Neuronal stem cell (in vitro differentiated cells): ENCODE results near the gene ESYT1.

Experiments
- DNase-seq: peaks from one replicate; pipeline ENCODE4 v3.0.0-alpha.2; 2013; ENCODE audit warnings: low spot score
- H2AFZ ChIP-seq: one replicate; pipeline ENCODE4 v1.6.1; 2013; ENCODE audit warnings: mild to moderate bottlenecking, low read length, inconsistent platforms
- H2AK5ac ChIP-seq: 2 replicates; pipeline ENCODE4 v1.6.1; 2013; ENCODE audit warnings: low read depth, mild to moderate bottlenecking, inconsistent platforms, low read length, moderate library complexity, mixed read lengths
- H2BK120ac ChIP-seq: 2 replicates; pipeline ENCODE4 v1.6.1; 2013; ENCODE audit warnings: low read depth, mild to moderate bottlenecking, inconsistent platforms, low read length, moderate library complexity, mixed read lengths
- H2BK12ac ChIP-seq: one replicate; pipeline ENCODE4 v1.6.1; 2013; ENCODE audit warnings: low read length, inconsistent platforms
- H2BK15ac ChIP-seq: 2 replicates; pipeline ENCODE4 v1.6.1; 2013; ENCODE audit warnings: mild to moderate bottlenecking, low read length, inconsistent platforms, mixed read lengths
- H2BK5ac ChIP-seq: one replicate; pipeline ENCODE4 v1.6.1; 2013; ENCODE audit warnings: inconsistent platforms, mild to moderate bottlenecking, low read length, moderate library complexity
- H3K14ac ChIP-seq: one replicate; pipeline ENCODE4 v1.6.1; 2013; ENCODE audit warnings: low read length, inconsistent platforms
- H3K18ac ChIP-seq: 2 replicates; pipeline ENCODE4 v1.6.1; 2013; ENCODE audit warnings: low read length, inconsistent platforms
- H3K23ac ChIP-seq: 2 replicates; pipeline ENCODE4 v1.6.1; 2013; ENCODE audit warnings: low read depth, mild to moderate bottlenecking, mixed read lengths, low read length, inconsistent platforms; ENCODE audit not compliant: poor library complexity
- H3K27ac ChIP-seq: replicated peaks from 3 replicates; pipeline ENCODE4 v1.5.1; 2013; ENCODE audit warnings: low read length, inconsistent platforms
- H3K27me3 ChIP-seq, 3 experiments: 2 replicates each; pipeline ENCODE4 v1.6.1; 2013; ENCODE audit warnings: low read length in 3 of 3, mild to moderate bottlenecking in 2 of 3, inconsistent platforms in 1 of 3, low read depth in 1 of 3, mixed read lengths in 1 of 3, moderate library complexity in 1 of 3; ENCODE audit not compliant: control insufficient read depth in 3 of 3, insufficient read depth in 3 of 3
- H3K36me3 ChIP-seq, 2 donors: replicated peaks in 1 of 2; 2 replicates each; pipeline ENCODE4 v1.6.1; 2013; ENCODE audit warnings: low read length in 2 of 2; ENCODE audit not compliant: control insufficient read depth in 2 of 2, insufficient read depth in 2 of 2
- H3K4ac ChIP-seq: 2 replicates; pipeline ENCODE4 v1.6.1; 2013; ENCODE audit warnings: inconsistent platforms, mild to moderate bottlenecking, low read length, moderate library complexity
- H3K4me1 ChIP-seq, 2 donors: 1 replicate in 1 of 2; 2 replicates in 1 of 2; pipeline ENCODE4 v1.6.1; 2013; ENCODE audit warnings: low read length in 2 of 2, low read depth in 1 of 2; ENCODE audit not compliant: control insufficient read depth in 2 of 2, insufficient read depth in 1 of 2
- H3K4me2 ChIP-seq: one replicate; pipeline ENCODE4 v1.6.1; 2013; ENCODE audit warnings: mild to moderate bottlenecking, low read length, inconsistent platforms; ENCODE audit not compliant: insufficient read depth, poor library complexity, severe bottlenecking
- H3K4me3 ChIP-seq, 2 donors: 2 replicates each; pipeline ENCODE4 v1.5.1; 2013; ENCODE audit warnings: low read length in 2 of 2, mild to moderate bottlenecking in 2 of 2, inconsistent platforms in 1 of 2, moderate library complexity in 1 of 2
- H3K79me1 ChIP-seq: one replicate; pipeline ENCODE4 v1.6.1; 2013; ENCODE audit warnings: low read depth, mild to moderate bottlenecking, inconsistent platforms, low read length, moderate library complexity
- H3K9ac ChIP-seq: one replicate; pipeline ENCODE4 v1.6.1; 2013; ENCODE audit warnings: mild to moderate bottlenecking, low read depth, low read length, inconsistent platforms; ENCODE audit not compliant: poor library complexity
- H3K9me3 ChIP-seq, 2 donors: replicated peaks in 1 of 2; 2 replicates each; pipeline versions ENCODE3 to v1.6.1; 2013; ENCODE audit warnings: low read length in 2 of 2, mild to moderate bottlenecking in 2 of 2, inconsistent platforms in 1 of 2, low read depth in 1 of 2, mixed read lengths in 1 of 2, moderate library complexity in 1 of 2; ENCODE audit not compliant: control insufficient read depth in 2 of 2, insufficient read depth in 1 of 2
- H4K8ac ChIP-seq: one replicate; pipeline ENCODE4 v1.6.1; 2013; ENCODE audit warnings: low read depth, mild to moderate bottlenecking, inconsistent platforms, low read length, moderate library complexity
- H4K91ac ChIP-seq: one replicate; pipeline ENCODE4 v1.6.1; 2013; ENCODE audit warnings: low read length, low read depth, mild to moderate bottlenecking, inconsistent platforms; ENCODE audit not compliant: poor library complexity
- WGBS, 2 donors: extraction: QIAGEN DNeasy Blood & Tissue Kit; methylation state at CpG; one replicate each; pipeline ENCODE4 v1.1.7; 2013; ENCODE audit warnings: missing lambda C conversion rate in 2 of 2, mixed read lengths in 1 of 2; ENCODE audit not compliant: insufficient read length in 2 of 2, insufficient replicate concordance in 1 of 2; ENCODE audit errors: extremely low coverage in 2 of 2; 5-methylcytosine and 5-hydroxymethylcytosine counted together

The ESYT1 gene

GRCh38 chr12:56189918-56190694 is 62.0 kb downstream of the ESYT1 start:
- H2BK15ac ChIP-seq, result peak overlapping the region; percentile 56

GRCh38 chr12:56190695-56191155 is 62.7 kb downstream of the ESYT1 start:
- H3K9me3 ChIP-seq, result no peaks in the 10 kb centered on the region
- no peak overlapping the region for H2AK5ac ChIP-seq
- peak overlapping the region; percentile 58 to 76 for H3K4me3 ChIP-seq
- H2BK15ac ChIP-seq, result no peak overlapping the region
- no peak overlapping the region for H3K27ac ChIP-seq
- H4K8ac ChIP-seq, result no peak overlapping the region
- H3K4me2 ChIP-seq, result no peak overlapping the region
- H3K36me3 ChIP-seq, result peaks cover 8 to 22% of the 10 kb centered on the region in 2 donors
- no peak overlapping the region for H2BK12ac ChIP-seq
- no peak overlapping the region for H3K14ac ChIP-seq
- peaks cover 7 to 9% of the 10 kb centered on the region in 2 donors for H3K4me1 ChIP-seq
- H2BK5ac ChIP-seq, result no peak overlapping the region
- peak overlapping the region; percentile 90 for H2AFZ ChIP-seq
- no peak overlapping the region for H4K91ac ChIP-seq
- no peak overlapping the region for H3K23ac ChIP-seq
- no peak overlapping the region for H3K18ac ChIP-seq
- no peak overlapping the region for H2BK120ac ChIP-seq
- peak; percentile 15 for DNase-seq
- H3K9ac ChIP-seq, result no peak overlapping the region
- WGBS, 2 donors, result no CpG with 5 or more reads among the region's 9 CpGs
- H3K79me1 ChIP-seq, result no peaks in the 10 kb centered on the region
- no peak overlapping the region for H3K4ac ChIP-seq
- no peaks in the 10 kb centered on the region for H3K27me3 ChIP-seq

More at GRCh38 chr12:56189918-56190694, 62.0 kb downstream of the ESYT1 start:
- DNase-seq, result peak; percentile 93
- H3K4ac ChIP-seq, result peak overlapping the region; percentile 78
- no peak overlapping the region for H2AK5ac ChIP-seq
- H3K9ac ChIP-seq, result peak overlapping the region; percentile 97
- no peak overlapping the region for H2BK120ac ChIP-seq
- H2BK5ac ChIP-seq, result peak overlapping the region; percentile 96
- H3K36me3 ChIP-seq, result peaks cover 10 to 27% of the 10 kb centered on the region in 2 donors
- H2AFZ ChIP-seq, result peak overlapping the region; percentile 90
- H3K79me1 ChIP-seq, result no peaks in the 10 kb centered on the region
- H2BK12ac ChIP-seq, result no peak overlapping the region
- H3K4me3 ChIP-seq, result peak overlapping the region; percentile 76 to 87
- no peaks in the 10 kb centered on the region for H3K9me3 ChIP-seq
- no peak overlapping the region for H4K91ac ChIP-seq
- H3K27me3 ChIP-seq, result no peaks in the 10 kb centered on the region
- H4K8ac ChIP-seq, result no peak overlapping the region
- H3K4me2 ChIP-seq, result peak overlapping the region; percentile 64
- peak overlapping the region; percentile 97 for H3K18ac ChIP-seq
- no peak overlapping the region for H3K14ac ChIP-seq
- peak overlapping the region; percentile 57 for H3K23ac ChIP-seq
- peak overlapping the region; percentile 72 for H3K27ac ChIP-seq
- no CpG with 5 or more reads among the region's 42 CpGs for WGBS, 2 donors
- H3K4me1 ChIP-seq, result peaks cover 7 to 9% of the 10 kb centered on the region in 2 donors

DNA sequence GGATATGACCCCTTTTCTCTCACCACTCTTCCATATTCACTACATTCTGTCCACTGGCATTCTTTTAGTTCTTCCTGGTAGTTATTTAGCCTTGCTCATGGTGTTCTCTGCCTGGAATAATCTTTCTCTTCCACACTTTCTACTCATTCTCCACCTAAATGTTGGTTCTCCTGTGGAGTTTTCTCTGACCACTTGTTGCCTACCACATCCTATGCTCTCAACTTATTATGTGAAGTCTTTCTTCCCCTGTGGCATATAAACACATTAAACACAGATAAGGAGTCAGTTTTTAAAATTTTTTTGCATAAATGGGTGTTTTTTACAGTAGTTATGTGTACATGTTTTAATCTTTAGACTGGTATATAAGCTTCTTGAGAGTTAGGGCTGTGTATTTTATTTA is 64.5 kb downstream of the ESYT1 start:
- Histone ChIP-seq H3K9me3 (no peaks in the 10 kb centered on the region), H2BK120ac (no peak overlapping the region), H2BK15ac (no peak overlapping the region), H3K18ac (no peak overlapping the region), H3K4me1 (peaks cover 6 to 9% of the 10 kb centered on the region in 2 donors), H4K8ac (no peak overlapping the region), H3K4me2 (no peak overlapping the region), H3K36me3 (peaks cover 0 to 5% of the 10 kb centered on the region in 2 donors), H3K27ac (no peak overlapping the region), H2BK5ac (no peak overlapping the region), H2BK12ac (no peak overlapping the region), H2AK5ac (no peak overlapping the region), H3K23ac (no peak overlapping the region), H3K27me3 (no peaks in the 10 kb centered on the region), H3K9ac (no peak overlapping the region), H3K4me3 (no peak overlapping the region), H3K14ac (no peak overlapping the region), H4K91ac (no peak overlapping the region), H3K79me1 (no peaks in the 10 kb centered on the region), H2AFZ (peak overlapping the region; percentile 30), H3K4ac (no peak overlapping the region)
- DNase-seq, result no peak

- no peaks in the 10 kb centered on the region for H3K27me3 ChIP-seq
- H2BK15ac ChIP-seq, result no peak overlapping the region
- no peaks in the 10 kb centered on the region for H3K9me3 ChIP-seq
- H4K91ac ChIP-seq, result no peak overlapping the region
- no peak overlapping the region for H4K8ac ChIP-seq
- no CpG with 5 or more reads among the region's 1 CpG for WGBS, 2 donors
- peaks cover under 1 to 4% of the 10 kb centered on the region in 2 donors for H3K4me1 ChIP-seq
- DNase-seq, result peak; percentile 65
- no peak overlapping the region for H3K4me2 ChIP-seq
- no peak overlapping the region for H2BK12ac ChIP-seq
- H3K79me1 ChIP-seq, result no peaks in the 10 kb centered on the region
- peaks cover 0 to under 1% of the 10 kb centered on the region in 2 donors for H3K36me3 ChIP-seq
- H3K9ac ChIP-seq, result no peak overlapping the region
- no peak overlapping the region for H3K23ac ChIP-seq
- H3K4ac ChIP-seq, result no peak overlapping the region
- no peak overlapping the region for H2BK5ac ChIP-seq
- H2AK5ac ChIP-seq, result no peak overlapping the region
- H2AFZ ChIP-seq, result peak overlapping the region; percentile 74
- no peak overlapping the region for H2BK120ac ChIP-seq
- no peak overlapping the region for H3K4me3 ChIP-seq
- no peak overlapping the region for H3K27ac ChIP-seq
- H3K14ac ChIP-seq, result no peak overlapping the region
- no peak overlapping the region for H3K18ac ChIP-seq
These were observed 65.0 kb downstream of the ESYT1 start for GRCh38 chr12:56193025-56193578.
